HG03025 (cell line): ENCODE results near the gene STK32C.
"Not testable (repeated sequence)": the region's sequence is repeated elsewhere in the genome, so short reads cannot be mapped to it uniquely, and the experiment has no call there.

Experiments
- ATAC-seq: cut with Tn5 transposase; IDR thresholded peaks from one replicate; pipeline ENCODE4 v1.9.1; 2021; ENCODE audit warnings: mild to moderate bottlenecking, moderate library complexity; ENCODE audit not compliant: unreplicated experiment, low FRiP score

The STK32C gene

GRCh38 chr10:132220996-132221395 is 86.8 kb downstream of the STK32C start:
- not testable (repeated sequence) for ATAC-seq

- ATAC-seq, result no peak
Observed at GRCh38 chr10:132220061-132220460, 87.7 kb downstream of the STK32C start.

DNA sequence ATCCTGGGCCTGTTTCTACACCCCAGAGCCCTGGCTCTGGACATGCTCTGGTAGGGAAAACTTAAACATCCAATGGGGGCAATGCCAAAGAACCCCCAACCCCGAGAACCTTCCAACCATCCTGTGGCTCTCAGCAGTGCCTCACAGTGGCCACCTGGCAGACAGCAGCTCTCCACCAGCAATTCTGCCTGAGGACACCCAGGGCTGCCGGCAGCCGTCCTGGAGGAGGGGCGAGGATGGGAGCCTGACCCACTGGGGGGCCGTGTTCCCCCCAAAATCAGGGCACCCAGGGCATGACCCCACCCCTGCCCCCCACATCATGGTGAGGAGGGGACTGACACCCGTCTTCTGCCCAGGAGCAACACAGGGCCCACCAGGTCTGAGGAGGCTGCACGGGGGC is 88.3 kb downstream of the STK32C start:
- no peak for ATAC-seq

GRCh38 chr10:132216441-132216840 is 91.3 kb downstream of the STK32C start:
- not testable (repeated sequence) for ATAC-seq

DNA sequence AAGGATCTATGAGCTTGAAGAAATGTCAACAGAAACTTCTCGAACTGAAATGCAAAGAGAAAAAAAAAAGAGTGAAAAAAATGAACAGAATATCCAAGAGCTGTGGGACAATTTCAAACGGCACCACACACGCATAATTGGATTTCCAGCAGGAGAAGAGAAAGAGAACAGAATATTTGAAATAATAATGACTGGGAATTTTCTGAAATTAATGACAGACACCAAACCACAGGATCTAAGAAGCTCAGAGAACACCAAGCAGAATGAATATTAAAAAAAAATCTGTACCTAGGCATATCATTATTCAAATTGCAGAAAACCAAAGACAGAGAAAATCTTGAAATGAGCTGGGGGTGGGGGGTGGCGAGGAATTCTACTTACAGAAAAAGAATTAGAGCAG is 93.8 kb downstream of the STK32C start:
- no peak for ATAC-seq

- no peak for ATAC-seq
Observed at GRCh38 chr10:132212816-132213215, 94.9 kb downstream of the STK32C start.

- ATAC-seq, result no peak
Observed at GRCh38 chr10:132211246-132211645, 96.5 kb downstream of the STK32C start.

- no peak for ATAC-seq
Observed at GRCh38 chr10:132210766-132211165, 97.0 kb downstream of the STK32C start.

DNA sequence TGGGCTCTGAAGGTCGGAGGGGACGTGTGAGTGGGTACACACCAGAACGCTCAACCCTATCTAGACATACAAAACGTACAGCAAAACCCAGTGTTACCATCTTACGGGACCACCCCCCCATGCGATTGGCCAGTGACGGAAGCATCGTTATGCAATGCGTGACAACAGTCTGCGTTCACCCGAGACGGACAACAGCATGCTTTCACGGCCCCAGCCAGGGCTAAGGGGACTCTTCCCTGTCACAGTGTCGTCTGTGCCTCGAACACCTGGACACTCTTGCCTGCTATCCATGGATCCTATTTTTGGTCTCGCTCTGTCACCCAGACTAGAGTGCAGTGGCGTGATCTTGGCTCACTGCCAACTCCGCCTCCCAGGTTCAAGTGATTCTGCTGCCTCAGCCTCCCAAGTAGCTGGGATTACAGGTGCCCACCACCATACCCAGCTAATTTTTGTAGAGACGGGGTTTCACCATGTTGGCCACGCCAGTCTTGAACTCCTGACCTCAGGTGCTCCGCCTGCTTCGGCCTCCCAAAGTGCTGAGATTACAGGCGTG is 97.7 kb downstream of the STK32C start:
- no peak for ATAC-seq

GRCh38 chr10:132209130-132209529 is 98.6 kb downstream of the STK32C start:
- no peak for ATAC-seq

- no peak for ATAC-seq
Observed at GRCh38 chr10:132208462-132209050, 99.2 kb downstream of the STK32C start.

GRCh38 chr10:132207536-132208461 is 100.0 kb downstream of the STK32C start:
- ATAC-seq, result no peak

- ATAC-seq, result no peak
Observed at GRCh38 chr10:132206806-132207535, 100.8 kb downstream of the STK32C start.

- no peak for ATAC-seq
Observed at GRCh38 chr10:132206377-132206745, 101.4 kb downstream of the STK32C start.

DNA sequence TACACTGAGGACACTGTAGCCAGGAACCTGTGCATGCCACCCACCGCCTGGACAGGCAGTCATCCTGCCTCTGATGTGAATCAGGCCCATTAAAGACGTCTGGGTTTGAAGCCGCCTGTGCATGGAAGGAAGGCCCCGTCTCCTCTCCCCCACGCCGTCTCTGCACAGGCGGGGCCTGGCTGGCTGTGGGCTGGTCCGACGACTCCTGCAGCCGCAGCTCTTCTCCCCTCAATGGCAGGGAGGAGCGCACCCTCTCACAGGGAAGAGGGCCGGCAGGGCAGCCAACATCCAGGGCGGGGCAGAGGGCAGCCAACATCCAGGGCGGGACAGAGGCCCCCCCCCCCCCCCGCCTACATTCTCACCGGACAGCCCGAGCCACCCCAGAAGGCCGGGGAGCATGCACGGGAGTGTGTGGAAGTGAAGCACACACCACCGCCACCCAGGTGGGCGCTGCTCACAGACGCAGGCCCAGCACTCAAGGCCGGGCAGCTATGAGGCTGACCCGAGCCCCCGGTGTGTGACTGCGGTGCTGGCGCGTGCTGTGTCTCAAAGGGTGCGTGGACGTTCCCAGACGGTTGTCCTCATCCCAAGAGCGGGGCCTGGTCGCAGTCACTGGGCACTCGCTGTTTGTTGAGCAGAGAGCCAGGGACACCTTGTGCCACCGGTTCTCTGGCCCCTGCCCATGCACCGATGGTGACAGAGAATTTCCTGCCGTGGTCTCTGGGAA is 101.9 kb downstream of the STK32C start:
- ATAC-seq, result no peak

DNA sequence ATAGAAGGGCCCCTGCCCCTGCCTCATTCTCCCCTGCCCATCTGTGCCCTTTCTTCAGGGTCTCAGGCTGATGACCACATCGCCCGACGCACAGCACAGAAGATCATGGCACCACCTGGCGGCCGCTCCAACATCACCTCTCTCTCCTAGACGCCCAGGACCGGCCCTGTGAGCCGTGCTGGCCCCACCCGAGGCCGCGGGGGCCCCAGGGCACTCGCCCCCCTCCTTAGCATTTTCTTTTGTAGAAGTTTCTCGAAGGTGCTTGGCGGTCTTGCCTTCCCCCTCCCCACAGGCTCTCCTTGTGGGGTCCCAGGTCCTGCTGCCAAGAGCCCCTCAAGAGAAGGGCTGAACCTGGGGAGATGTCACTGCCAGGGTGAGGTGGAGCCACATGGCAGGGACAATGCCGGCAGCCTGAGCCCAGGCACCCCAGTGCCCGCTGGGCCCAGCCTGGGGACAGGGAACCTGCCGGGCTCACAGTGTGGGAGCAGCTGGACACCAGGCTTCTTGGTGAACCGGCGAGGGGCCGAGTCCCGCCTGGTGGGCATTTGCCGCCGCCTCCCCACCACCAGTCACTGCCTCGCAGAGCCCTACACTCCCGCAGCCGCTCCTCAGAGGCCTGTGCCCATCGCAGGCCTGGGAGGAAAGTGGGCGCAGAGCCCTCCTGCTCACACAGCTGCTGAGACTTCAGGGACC is 102.8 kb downstream of the STK32C start:
- no peak for ATAC-seq

GRCh38 chr10:132204078-132204780 is 103.5 kb downstream of the STK32C start:
- ATAC-seq, result no peak

DNA sequence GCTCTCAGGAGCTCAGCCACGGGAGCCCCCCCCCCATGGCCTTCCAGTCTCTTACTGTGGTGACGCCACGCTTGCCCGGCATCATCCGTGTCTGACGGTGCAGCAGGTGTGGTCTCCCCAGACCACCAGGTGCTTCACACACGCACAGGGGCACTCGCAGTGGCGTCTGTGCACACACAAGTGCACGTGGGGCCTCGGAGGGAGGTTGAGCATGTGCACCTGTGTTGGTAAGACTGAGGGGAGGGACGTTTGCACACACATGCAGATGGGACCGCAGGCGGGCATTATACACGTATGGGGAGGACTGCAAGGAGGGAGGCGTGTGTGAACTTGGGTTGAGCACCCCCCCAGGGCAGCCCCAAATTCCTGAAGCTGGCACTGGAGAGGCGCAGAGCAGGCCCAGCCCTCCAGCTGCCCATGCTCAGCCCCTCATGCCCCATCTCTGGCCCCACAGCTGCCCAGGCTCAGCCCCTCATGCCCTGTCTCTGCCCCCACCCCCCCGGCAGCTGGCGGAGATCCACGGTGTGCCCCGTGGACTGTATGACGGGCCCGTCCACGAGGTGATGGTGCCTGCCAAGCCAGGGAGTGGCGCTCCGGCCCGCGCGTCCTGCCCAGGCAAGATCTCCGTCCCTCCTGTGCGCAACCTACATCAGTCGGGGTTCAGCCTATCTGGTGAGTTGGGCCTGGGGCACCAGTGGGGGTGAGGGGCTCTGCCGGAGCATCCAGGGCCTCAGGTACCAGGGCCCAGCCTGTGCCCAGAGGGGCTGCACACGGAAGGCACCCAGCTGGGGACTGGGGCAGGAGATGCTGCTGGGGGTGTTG is 104.3 kb downstream of the STK32C start:
- ATAC-seq, result no peak
